SK-N-SH treated with all-trans-retinoic acid at 6 μM for 48 hours (cell line): ENCODE data around the gene GPATCH2.

Experiments used
- ATAC-seq: fragments of 200-7000 bp; cut with Tn5 transposase; 3 replicates; pipeline ENCODE4 v1.9.1; 2020; ENCODE audit warnings: mild to moderate bottlenecking, moderate library complexity
- ARNTL ChIP-seq: fragments of 450-650 bp; formaldehyde crosslinking; IDR thresholded peaks from 2 replicates; pipeline ENCODE4 v1.5.0; 2020; ENCODE audit warnings: low read depth, mild to moderate bottlenecking, moderate library complexity, borderline replicate concordance
- BACH2 ChIP-seq: fragments of 250-450 bp; sonication (Bioruptor Pico); IDR thresholded peaks from 2 replicates; pipeline ENCODE4 v1.9.0; 2021; ENCODE audit warnings: mild to moderate bottlenecking, borderline replicate concordance
- CSDC2 ChIP-seq: fragments of 250-450 bp; sonication (Bioruptor Pico); IDR thresholded peaks from 2 replicates; pipeline ENCODE4 v1.5.0; 2020; ENCODE audit warnings: mild to moderate bottlenecking, moderate library complexity
- ESRRG ChIP-seq: fragments of 250-450 bp; sonication (Bioruptor Pico); IDR thresholded peaks from 2 replicates; pipeline ENCODE4 v1.6.1; 2021; ENCODE audit warnings: mild to moderate bottlenecking
- GLIS3 ChIP-seq: fragments of 250-450 bp; sonication (Bioruptor Pico); IDR thresholded peaks from 2 replicates; pipeline ENCODE4 v1.5.0; 2020; ENCODE audit warnings: mild to moderate bottlenecking, moderate library complexity
- ISL1 ChIP-seq: fragments of 250-450 bp; sonication (Bioruptor Pico); IDR thresholded peaks from 2 replicates; pipeline ENCODE4 v2.1.2; 2022; ENCODE audit warnings: mild to moderate bottlenecking, moderate library complexity
- OSR1 ChIP-seq: fragments of 250-450 bp; sonication (Bioruptor Pico); IDR thresholded peaks from 2 replicates; pipeline ENCODE4 v1.8.0; 2022; ENCODE audit warnings: moderate library complexity, mild to moderate bottlenecking, inconsistent platforms
- PPARA ChIP-seq: fragments of 250-450 bp; sonication (Bioruptor Pico); IDR thresholded peaks from 2 replicates; pipeline ENCODE4 v1.5.0; 2020; ENCODE audit warnings: mild to moderate bottlenecking, borderline replicate concordance
- RARB ChIP-seq: fragments of 250-450 bp; sonication (Bioruptor Pico); IDR thresholded peaks from 2 replicates; pipeline ENCODE4 v1.8.0; 2021; ENCODE audit warnings: mild to moderate bottlenecking, moderate library complexity
- SNAI2 ChIP-seq: fragments of 250-450 bp; sonication (Bioruptor Pico); IDR thresholded peaks from 2 replicates; pipeline ENCODE4 v1.5.0; 2020; ENCODE audit warnings: mild to moderate bottlenecking, moderate library complexity
- TCF4 ChIP-seq: fragments of 250-450 bp; sonication (Bioruptor Pico); IDR thresholded peaks from 2 replicates; pipeline ENCODE4 v1.8.0; 2021; ENCODE audit warnings: mild to moderate bottlenecking, moderate library complexity, borderline replicate concordance
- TOX ChIP-seq: fragments of 250-450 bp; sonication (Bioruptor Pico); IDR thresholded peaks from 2 replicates; pipeline ENCODE4 v1.8.0; 2021; ENCODE audit warnings: mild to moderate bottlenecking, moderate library complexity, borderline replicate concordance
- ZC3H10 ChIP-seq: fragments of 250-450 bp; sonication (Bioruptor Pico); IDR thresholded peaks from 2 replicates; pipeline ENCODE4 v1.5.1; 2021; ENCODE audit warnings: mild to moderate bottlenecking, moderate library complexity
- ZFP3 ChIP-seq: fragments of 250-450 bp; sonication (Bioruptor Pico); IDR thresholded peaks from 2 replicates; pipeline ENCODE4 v1.5.0; 2020; ENCODE audit warnings: mild to moderate bottlenecking, moderate library complexity
- ZFP30 ChIP-seq: fragments of 450-650 bp; formaldehyde crosslinking; IDR thresholded peaks from 2 replicates; pipeline ENCODE4 v1.5.0; 2022; ENCODE audit warnings: mild to moderate bottlenecking, moderate library complexity
- ZNF565 ChIP-seq: fragments of 450-650 bp; formaldehyde crosslinking; conservative IDR thresholded peaks from 2 replicates; pipeline ENCODE4 v1.5.0; 2020; ENCODE audit warnings: low read depth, mild to moderate bottlenecking, moderate library complexity
- ZNF70 ChIP-seq: fragments of 450-650 bp; formaldehyde crosslinking; IDR thresholded peaks from 2 replicates; pipeline ENCODE4 v1.5.0; 2020; ENCODE audit warnings: mild to moderate bottlenecking, moderate library complexity
- TF ChIP-seq, protein P1 (sequence below): fragments of 250-450 bp; sonication (Bioruptor Pico); IDR thresholded peaks from 2 replicates; pipeline ENCODE4 v1.5.0; 2020; ENCODE audit warnings: mild to moderate bottlenecking, moderate library complexity
- TF ChIP-seq, protein P2 (sequence below): fragments of 250-450 bp; sonication (Bioruptor Pico); IDR thresholded peaks from 2 replicates; pipeline ENCODE4 v1.8.0; 2020; ENCODE audit warnings: mild to moderate bottlenecking, moderate library complexity, borderline replicate concordance
- TF ChIP-seq, protein P3 (sequence below): fragments of 250-450 bp; sonication (Bioruptor Pico); IDR thresholded peaks from 2 replicates; pipeline ENCODE4 v1.8.0; 2021; ENCODE audit warnings: low read depth, mild to moderate bottlenecking, moderate library complexity, borderline replicate concordance
- TF ChIP-seq, protein P4 (sequence below): fragments of 250-450 bp; sonication (Bioruptor Pico); IDR thresholded peaks from 2 replicates; pipeline ENCODE4 v1.5.1; 2020; ENCODE audit warnings: low read depth, mild to moderate bottlenecking, moderate library complexity
- TF ChIP-seq, protein P5 (sequence below): fragments of 250-450 bp; sonication (Bioruptor Pico); IDR thresholded peaks from 2 replicates; pipeline ENCODE4 v1.5.1; 2021; ENCODE audit warnings: mild to moderate bottlenecking, moderate library complexity

Gene GPATCH2

DNA sequence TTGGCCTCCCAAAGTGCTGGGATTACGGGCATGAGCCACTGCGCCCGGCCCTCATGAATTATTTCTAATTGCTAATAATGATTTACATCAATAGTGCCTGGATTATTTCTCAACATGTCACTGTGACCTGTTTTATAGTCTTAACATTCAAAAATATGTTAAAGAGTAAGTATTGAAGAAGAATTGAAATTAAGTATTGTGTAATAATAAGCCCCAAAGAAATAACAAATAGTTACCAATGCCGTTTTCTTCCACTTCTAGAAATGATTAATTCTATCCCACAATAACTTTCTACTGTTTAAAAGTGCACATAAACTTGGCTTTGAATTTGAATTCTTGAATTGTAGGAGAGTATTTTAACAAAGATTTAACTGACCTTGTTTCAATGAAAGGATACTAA, 19.8 kb upstream of the GPATCH2 start (continued):
- TF ChIP-seq, protein P1, sequence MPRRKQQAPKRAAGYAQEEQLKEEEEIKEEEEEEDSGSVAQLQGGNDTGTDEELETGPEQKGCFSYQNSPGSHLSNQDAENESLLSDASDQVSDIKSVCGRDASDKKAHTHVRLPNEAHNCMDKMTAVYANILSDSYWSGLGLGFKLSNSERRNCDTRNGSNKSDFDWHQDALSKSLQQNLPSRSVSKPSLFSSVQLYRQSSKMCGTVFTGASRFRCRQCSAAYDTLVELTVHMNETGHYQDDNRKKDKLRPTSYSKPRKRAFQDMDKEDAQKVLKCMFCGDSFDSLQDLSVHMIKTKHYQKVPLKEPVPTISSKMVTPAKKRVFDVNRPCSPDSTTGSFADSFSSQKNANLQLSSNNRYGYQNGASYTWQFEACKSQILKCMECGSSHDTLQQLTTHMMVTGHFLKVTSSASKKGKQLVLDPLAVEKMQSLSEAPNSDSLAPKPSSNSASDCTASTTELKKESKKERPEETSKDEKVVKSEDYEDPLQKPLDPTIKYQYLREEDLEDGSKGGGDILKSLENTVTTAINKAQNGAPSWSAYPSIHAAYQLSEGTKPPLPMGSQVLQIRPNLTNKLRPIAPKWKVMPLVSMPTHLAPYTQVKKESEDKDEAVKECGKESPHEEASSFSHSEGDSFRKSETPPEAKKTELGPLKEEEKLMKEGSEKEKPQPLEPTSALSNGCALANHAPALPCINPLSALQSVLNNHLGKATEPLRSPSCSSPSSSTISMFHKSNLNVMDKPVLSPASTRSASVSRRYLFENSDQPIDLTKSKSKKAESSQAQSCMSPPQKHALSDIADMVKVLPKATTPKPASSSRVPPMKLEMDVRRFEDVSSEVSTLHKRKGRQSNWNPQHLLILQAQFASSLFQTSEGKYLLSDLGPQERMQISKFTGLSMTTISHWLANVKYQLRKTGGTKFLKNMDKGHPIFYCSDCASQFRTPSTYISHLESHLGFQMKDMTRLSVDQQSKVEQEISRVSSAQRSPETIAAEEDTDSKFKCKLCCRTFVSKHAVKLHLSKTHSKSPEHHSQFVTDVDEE (CRISPR knock-in tag): no peak
- TF ChIP-seq, all 23 proteins: peak for 0

DNA sequence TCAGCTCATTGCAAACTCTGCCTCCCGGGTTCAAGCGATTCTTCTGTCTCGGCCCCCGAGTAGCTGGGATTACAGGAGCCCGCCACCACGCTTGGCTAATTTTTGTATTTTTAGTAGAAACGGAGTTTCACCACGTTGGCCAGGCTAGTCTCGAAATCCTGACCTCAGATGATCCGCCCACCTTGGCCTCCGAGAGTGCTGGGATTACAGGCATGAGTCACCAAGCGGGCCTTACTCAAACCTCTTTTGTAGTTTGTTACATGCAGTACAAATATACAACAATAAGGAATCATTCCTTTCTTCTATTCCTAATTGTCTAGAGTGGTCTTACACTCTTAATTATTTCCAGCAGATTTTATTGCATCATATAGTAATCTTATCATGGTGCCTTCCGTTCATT, 16.9 kb upstream of the GPATCH2 start:
- TF ChIP-seq, protein P2, sequence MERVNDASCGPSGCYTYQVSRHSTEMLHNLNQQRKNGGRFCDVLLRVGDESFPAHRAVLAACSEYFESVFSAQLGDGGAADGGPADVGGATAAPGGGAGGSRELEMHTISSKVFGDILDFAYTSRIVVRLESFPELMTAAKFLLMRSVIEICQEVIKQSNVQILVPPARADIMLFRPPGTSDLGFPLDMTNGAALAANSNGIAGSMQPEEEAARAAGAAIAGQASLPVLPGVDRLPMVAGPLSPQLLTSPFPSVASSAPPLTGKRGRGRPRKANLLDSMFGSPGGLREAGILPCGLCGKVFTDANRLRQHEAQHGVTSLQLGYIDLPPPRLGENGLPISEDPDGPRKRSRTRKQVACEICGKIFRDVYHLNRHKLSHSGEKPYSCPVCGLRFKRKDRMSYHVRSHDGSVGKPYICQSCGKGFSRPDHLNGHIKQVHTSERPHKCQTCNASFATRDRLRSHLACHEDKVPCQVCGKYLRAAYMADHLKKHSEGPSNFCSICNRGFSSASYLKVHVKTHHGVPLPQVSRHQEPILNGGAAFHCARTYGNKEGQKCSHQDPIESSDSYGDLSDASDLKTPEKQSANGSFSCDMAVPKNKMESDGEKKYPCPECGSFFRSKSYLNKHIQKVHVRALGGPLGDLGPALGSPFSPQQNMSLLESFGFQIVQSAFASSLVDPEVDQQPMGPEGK (CRISPR knock-in tag): no peak
- TF ChIP-seq SNAI2 (CRISPR knock-in tag) (no peak), ZFP3 (CRISPR knock-in tag) (no peak), ISL1 (no peak), ESRRG (CRISPR knock-in tag) (no peak), ZNF565 (no peak), PPARA (CRISPR knock-in tag) (no peak), ARNTL (CRISPR knock-in tag) (no peak), ZC3H10 (CRISPR knock-in tag) (no peak), TCF4 (CRISPR knock-in tag) (no peak), TOX (CRISPR knock-in tag) (no peak), ZNF70 (CRISPR knock-in tag) (no peak), ZFP30 (no peak), CSDC2 (CRISPR knock-in tag) (no peak), RARB (no peak)
- TF ChIP-seq, protein P3, sequence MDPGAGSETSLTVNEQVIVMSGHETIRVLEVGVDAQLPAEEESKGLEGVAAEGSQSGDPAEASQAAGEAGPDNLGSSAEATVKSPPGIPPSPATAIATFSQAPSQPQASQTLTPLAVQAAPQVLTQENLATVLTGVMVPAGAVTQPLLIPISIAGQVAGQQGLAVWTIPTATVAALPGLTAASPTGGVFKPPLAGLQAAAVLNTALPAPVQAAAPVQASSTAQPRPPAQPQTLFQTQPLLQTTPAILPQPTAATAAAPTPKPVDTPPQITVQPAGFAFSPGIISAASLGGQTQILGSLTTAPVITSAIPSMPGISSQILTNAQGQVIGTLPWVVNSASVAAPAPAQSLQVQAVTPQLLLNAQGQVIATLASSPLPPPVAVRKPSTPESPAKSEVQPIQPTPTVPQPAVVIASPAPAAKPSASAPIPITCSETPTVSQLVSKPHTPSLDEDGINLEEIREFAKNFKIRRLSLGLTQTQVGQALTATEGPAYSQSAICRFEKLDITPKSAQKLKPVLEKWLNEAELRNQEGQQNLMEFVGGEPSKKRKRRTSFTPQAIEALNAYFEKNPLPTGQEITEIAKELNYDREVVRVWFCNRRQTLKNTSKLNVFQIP (CRISPR knock-in tag): no peak
- TF ChIP-seq, protein P1 (CRISPR knock-in tag): no peak

DNA sequence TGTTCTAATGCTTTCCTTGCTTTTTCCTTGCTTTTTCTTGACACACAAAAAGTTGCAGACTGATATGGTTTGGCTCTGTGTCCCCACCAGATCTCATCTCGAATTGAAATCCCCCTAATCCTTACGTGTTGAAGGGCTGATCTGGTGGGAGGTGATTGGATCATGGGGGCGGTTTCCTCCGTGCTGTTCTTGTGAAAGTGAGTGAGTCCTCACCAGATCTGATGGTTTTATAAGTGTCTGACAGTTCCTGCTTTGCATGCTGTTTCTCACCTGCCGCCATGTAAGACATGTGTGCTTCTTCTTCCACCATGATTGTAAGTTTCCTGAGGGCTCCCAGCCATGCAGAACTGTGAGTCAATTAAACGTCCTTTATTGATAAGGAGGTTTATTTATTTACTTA, 11.6 kb upstream of the GPATCH2 start:
- ATAC-seq: no peak
- TF ChIP-seq BACH2 (CRISPR knock-in tag) (no peak), CSDC2 (CRISPR knock-in tag) (no peak), OSR1 (CRISPR knock-in tag) (no peak), ZFP3 (CRISPR knock-in tag) (no peak), ESRRG (CRISPR knock-in tag) (no peak), ISL1 (no peak), PPARA (CRISPR knock-in tag) (no peak), GLIS3 (no peak), RARB (no peak)
- TF ChIP-seq, protein P4, sequence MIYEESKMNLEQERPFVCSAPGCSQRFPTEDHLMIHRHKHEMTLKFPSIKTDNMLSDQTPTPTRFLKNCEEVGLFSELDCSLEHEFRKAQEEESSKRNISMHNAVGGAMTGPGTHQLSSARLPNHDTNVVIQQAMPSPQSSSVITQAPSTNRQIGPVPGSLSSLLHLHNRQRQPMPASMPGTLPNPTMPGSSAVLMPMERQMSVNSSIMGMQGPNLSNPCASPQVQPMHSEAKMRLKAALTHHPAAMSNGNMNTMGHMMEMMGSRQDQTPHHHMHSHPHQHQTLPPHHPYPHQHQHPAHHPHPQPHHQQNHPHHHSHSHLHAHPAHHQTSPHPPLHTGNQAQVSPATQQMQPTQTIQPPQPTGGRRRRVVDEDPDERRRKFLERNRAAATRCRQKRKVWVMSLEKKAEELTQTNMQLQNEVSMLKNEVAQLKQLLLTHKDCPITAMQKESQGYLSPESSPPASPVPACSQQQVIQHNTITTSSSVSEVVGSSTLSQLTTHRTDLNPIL (CRISPR knock-in tag): no peak
- TF ChIP-seq, protein P5, sequence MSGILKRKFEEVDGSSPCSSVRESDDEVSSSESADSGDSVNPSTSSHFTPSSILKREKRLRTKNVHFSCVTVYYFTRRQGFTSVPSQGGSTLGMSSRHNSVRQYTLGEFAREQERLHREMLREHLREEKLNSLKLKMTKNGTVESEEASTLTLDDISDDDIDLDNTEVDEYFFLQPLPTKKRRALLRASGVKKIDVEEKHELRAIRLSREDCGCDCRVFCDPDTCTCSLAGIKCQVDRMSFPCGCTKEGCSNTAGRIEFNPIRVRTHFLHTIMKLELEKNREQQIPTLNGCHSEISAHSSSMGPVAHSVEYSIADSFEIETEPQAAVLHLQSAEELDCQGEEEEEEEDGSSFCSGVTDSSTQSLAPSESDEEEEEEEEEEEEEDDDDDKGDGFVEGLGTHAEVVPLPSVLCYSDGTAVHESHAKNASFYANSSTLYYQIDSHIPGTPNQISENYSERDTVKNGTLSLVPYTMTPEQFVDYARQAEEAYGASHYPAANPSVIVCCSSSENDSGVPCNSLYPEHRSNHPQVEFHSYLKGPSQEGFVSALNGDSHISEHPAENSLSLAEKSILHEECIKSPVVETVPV (CRISPR knock-in tag): no peak
- TF ChIP-seq, protein P2 (CRISPR knock-in tag): no peak

More for the DNA sequence above, 16.9 kb upstream of the GPATCH2 start:
- no peak for ATAC-seq
